ENCODE measurements around the gene KRAS.

DNA sequence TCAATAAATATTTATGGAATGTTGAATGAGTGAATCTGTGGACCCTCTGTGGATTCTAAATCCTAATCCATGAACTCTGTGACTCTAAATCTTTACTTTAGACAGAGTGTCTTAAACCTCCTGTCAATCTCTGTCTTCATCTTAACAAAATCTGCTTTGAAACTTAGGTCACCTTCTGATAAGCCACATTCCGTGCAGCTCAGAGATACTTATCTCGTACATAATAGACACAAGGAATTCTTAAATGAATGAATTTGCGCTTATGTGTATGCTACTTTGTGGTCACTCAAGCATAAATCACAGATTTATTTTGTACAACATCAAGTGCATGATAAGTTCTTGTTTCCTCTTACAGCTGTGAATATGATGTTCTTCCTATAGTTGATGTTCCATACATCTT, 2.2 kb upstream of the KRAS start:
- TF ChIP-seq, protein P1, sequence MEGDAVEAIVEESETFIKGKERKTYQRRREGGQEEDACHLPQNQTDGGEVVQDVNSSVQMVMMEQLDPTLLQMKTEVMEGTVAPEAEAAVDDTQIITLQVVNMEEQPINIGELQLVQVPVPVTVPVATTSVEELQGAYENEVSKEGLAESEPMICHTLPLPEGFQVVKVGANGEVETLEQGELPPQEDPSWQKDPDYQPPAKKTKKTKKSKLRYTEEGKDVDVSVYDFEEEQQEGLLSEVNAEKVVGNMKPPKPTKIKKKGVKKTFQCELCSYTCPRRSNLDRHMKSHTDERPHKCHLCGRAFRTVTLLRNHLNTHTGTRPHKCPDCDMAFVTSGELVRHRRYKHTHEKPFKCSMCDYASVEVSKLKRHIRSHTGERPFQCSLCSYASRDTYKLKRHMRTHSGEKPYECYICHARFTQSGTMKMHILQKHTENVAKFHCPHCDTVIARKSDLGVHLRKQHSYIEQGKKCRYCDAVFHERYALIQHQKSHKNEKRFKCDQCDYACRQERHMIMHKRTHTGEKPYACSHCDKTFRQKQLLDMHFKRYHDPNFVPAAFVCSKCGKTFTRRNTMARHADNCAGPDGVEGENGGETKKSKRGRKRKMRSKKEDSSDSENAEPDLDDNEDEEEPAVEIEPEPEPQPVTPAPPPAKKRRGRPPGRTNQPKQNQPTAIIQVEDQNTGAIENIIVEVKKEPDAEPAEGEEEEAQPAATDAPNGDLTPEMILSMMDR (IDR thresholded peaks at IDR 0.05; ENCODE audit: low read depth, low read length, poor library complexity, severe bottlenecking) = no peak
- TF ChIP-seq EZH2phosphoT487 (IDR thresholded peaks at IDR 0.05; ENCODE audit: borderline replicate concordance, low read length) = no peak

Data from DOHH2 (cell line).